Measurements from ENCODE around the gene DNAJC5G.

The DNAJC5G gene, protein sequence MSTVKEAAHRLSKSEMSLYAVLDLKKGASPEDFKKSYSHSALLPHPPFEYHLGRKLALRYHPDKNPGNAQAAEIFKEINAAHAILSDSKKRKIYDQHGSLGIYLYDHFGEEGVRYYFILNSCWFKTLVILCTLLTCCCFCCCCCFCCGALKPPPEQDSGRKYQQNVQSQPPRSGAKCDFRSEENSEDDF

DNA sequence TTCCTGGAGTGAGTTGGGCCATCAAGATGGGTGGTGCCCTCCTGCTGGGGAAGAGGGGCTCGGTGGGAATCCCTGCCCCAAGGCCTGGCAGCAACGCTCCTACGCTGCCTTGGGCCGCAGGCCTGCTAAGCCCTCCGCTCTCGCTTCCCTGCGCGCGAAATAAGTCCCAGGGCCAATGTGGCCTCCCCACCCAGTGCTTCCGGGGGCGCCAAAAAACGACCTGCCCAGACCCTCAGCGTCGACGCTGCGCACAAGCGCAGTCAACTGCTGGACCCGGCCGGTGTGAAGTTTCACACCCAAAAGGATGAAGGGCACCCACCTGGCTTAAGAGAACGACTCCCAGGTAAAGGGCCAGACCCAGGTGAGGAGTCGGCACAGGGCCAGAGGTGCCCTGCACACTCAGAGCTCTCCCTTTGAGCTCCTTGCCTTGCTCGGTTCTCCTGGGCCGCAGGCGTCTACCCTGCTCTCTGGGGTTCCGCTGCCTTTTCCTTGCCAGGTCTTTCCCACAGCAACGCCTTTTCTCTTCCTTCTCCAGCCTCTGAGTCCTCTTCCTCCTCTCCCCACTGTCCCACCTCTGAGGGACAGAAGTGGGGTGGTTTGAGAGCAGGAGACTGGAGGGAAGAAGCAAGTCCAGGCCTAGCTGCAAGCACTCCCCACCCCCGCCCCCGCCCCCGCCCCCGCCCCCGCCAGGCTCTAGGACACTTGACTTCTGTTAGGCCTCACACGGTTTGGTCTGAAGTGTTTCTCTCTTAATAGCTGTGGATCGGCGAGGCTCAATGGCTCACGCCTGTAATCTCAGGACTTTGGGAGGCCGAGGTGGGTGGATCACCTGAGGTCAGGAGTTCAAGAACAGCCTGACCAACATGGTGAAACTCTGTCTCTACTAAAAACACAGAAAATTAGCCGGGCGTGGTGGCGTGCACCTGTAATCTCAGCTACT lies at the start of gene DNAJC5G:
Gene DNAJC5G, plus strand, starts transcription at position 223 of the 940 bp plus-strand sequence. CDS start 1,296 bp downstream, outside the sequence.
- in situ Hi-C loops (cut with MboI; ENCODE audit: low sequenced_read_pairs), result no loop called here

DNA sequence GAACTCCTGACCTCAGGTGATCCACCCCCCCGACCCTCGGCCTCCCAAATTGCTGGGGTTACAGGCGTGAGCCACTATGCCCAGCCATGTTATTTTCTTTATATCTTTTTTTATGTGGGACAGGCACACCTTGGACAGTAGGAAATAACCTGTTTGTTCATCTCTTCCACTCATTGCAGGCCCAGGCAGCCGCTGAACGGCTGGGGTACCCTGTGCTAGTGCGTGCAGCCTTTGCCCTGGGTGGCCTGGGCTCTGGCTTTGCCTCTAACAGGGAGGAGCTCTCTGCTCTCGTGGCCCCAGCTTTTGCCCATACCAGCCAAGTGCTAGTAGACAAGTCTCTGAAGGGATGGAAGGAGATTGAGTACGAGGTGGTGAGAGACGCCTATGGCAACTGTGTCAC lies 49.7 kb upstream of the DNAJC5G start:
- in situ Hi-C loops (cut with MboI; ENCODE audit: low sequenced_read_pairs), result no loop called here

DNA sequence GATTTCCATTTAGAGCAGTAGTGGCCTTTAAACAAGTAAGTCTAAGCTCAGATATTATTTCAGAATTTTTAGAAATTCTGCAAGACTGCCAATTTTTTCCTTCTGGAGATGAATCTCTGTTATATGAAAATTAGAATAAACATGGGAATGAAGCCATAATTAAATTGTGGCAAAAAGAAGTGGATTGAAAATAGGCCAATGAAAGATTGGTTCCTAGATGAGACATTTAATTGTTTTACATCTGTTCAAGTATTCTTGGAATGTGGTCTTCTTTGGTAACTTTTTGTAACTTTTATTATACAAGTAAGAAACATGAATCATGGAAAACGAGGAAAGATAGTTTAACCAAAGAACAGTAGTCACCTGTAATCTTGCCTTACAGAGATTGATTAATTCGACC lies 47.7 kb upstream of the DNAJC5G start:
- in situ Hi-C loops (cut with MboI; ENCODE audit: low sequenced_read_pairs), result no loop called here

DNA sequence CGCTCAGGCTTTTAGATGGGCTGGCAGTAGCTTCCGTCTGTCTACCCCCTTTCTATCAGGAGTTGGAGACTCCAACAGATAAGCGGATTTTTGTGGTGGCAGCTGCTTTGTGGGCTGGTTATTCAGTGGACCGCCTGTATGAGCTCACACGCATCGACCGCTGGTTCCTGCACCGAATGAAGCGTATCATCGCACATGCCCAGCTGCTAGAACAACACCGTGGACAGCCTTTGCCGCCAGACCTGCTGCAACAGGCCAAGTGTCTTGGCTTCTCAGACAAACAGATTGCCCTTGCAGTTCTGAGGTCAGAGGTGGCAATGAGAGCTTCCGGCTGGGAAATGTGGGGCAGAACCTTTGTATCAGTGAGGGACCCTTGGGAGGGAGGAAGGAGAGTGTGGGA lies 43.3 kb upstream of the DNAJC5G start:
- in situ Hi-C loops (cut with MboI; ENCODE audit: low sequenced_read_pairs), result no loop called here

DNA sequence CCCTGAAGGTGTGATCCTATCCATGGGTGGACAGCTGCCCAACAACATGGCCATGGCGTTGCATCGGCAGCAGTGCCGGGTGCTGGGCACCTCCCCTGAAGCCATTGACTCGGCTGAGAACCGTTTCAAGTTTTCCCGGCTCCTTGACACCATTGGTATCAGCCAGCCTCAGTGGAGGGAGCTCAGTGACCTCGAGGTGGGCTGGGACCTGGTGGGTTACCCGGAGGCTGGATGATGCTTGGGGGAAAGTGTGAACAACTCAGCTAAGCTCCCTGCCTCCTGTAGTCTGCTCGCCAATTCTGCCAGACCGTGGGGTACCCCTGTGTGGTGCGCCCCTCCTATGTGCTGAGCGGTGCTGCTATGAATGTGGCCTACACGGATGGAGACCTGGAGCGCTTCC lies 41.9 kb upstream of the DNAJC5G start:
- in situ Hi-C loops (cut with MboI; ENCODE audit: low sequenced_read_pairs), result no loop called here

DNA sequence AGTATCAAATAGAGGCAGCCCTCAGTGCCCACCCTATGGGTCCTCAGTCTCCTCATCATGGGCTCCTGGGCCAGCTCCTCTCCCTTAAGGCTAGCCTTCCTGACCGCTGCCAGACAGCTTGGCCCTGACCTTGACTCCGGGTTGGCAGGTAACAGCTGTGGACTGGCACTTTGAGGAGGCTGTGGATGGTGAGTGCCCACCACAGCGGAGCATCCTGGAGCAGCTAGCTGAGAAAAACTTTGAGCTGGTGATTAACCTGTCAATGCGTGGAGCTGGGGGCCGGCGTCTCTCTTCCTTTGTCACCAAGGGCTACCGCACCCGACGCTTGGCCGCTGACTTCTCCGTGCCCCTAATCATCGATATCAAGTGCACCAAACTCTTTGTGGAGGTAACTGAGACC lies 39.1 kb upstream of the DNAJC5G start:
- in situ Hi-C loops (cut with MboI; ENCODE audit: low sequenced_read_pairs), result no loop called here

DNA sequence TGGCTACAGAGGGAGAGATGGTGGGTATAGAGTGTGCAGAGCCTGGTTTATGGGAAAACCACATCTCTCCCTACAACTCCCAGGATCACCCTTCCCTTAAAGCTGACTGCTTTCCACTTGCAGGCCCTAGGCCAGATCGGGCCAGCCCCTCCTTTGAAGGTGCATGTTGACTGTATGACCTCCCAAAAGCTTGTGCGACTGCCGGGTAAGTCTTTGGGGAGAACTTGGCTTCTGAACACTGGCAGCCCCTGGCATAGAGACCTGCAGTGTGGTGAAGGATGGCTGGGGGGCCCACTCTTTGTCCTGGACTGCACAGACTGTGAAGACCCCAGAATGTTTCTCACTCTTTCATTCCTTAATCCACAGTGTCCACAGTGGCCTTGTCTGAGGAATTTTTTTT lies 38.6 kb upstream of the DNAJC5G start:
- in situ Hi-C loops (cut with MboI; ENCODE audit: low sequenced_read_pairs), result no loop called here

DNA sequence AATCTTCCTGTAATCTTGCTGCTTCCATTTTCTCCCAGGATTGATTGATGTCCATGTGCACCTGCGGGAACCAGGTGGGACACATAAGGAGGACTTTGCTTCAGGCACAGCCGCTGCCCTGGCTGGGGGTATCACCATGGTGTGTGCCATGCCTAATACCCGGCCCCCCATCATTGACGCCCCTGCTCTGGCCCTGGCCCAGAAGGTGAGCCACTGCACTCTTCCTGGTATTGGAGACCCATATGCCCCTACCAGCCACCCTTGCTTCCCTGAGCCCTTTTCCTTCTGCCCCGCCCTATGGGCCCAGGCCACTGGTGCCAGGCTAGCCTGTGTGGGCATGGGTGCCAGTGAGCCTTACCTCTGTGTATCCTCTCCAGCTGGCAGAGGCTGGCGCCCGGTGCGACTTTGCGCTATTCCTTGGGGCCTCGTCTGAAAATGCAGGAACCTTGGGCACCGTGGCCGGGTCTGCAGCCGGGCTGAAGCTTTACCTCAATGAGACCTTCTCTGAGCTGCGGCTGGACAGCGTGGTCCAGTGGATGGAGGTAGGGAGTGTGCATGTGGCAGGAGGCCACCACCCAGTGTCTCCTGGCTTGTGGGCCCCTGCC lies 37.8 kb upstream of the DNAJC5G start:
- in situ Hi-C loops (cut with MboI; ENCODE audit: low sequenced_read_pairs), result no loop called here

DNA sequence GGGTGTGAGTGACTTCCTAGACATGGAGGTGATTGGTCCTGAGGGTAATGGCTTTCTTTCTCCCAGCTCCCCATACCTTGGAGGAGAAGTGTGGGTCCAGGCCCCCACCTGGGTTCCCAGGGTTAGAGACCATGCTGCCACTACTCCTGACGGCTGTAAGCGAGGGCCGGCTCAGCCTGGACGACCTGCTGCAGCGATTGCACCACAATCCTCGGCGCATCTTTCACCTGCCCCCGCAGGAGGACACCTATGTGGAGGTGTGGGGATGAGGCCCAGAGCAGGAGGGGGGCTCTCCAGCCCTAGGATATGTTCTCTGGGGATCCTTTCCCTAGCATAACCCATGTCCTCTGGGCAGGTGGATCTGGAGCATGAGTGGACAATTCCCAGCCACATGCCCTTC lies 36.3 kb upstream of the DNAJC5G start:
- in situ Hi-C loops (cut with MboI; ENCODE audit: low sequenced_read_pairs), result no loop called here

DNA sequence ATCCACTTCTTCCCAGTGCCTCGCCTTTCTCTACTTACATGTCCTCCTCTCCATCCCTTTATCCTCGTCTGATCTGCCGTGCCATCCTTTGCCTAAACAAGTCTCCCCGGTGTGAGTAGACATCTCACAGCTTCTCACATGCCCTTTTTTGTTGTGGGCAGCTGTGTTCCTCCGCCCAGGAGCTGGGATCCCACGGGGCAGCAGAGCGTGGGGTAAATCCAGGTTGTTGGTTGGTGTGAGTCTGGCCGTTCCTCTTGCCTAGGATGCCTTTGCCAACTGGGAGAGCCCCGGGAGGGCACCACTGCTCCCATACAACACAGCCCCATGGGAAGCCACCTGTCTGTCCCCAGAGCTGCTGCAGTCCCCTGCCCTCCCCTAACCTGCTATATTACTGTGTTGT lies 34.8 kb upstream of the DNAJC5G start:
- in situ Hi-C loops (cut with MboI; ENCODE audit: low sequenced_read_pairs), result no loop called here

DNA sequence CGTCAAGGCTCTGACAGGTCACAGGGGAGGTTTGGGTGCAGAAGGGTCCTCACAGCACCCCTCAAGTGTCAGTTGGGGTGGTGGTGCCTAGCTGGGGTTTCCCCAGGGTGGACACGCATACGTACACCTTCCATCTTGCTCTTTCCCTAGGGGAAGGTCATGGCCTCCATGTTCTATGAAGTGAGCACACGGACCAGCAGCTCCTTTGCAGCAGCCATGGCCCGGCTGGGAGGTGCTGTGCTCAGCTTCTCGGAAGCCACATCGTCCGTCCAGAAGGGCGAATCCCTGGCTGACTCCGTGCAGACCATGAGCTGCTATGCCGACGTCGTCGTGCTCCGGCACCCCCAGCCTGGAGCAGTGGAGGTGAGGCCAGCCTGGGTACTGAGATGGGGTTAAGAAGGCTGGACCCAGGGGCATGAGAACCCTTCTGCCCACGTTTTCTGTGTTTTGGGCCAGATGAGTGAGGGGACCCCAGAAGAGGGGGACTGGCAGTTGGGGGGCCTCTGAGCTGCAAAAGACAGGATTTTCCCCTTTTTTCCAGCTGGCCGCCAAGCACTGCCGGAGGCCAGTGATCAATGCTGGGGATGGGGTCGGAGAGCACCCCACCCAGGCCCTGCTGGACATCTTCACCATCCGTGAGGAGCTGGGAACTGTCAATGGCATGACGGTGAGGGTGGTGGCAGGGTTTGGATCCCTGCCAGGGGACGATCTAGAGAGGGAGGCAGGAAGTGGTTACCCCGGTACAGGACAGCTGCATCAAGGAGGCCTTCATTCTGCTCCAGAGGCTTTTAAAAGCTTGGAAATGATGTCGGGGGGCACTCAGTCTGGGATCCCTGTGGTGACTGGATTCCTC lies 33.2 kb upstream of the DNAJC5G start:
- in situ Hi-C loops (cut with MboI; ENCODE audit: low sequenced_read_pairs), result no loop called here

DNA sequence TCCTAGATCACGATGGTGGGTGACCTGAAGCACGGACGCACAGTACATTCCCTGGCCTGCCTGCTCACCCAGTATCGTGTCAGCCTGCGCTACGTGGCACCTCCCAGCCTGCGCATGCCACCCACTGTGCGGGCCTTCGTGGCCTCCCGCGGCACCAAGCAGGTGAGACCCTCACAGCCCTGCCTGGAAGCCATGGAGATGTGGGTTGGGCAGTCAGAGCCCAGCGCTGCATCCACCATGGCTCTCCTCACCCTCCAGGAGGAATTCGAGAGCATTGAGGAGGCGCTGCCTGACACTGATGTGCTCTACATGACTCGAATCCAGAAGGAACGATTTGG lies 32.6 kb upstream of the DNAJC5G start:
- in situ Hi-C loops (cut with MboI; ENCODE audit: low sequenced_read_pairs), result no loop called here

DNA sequence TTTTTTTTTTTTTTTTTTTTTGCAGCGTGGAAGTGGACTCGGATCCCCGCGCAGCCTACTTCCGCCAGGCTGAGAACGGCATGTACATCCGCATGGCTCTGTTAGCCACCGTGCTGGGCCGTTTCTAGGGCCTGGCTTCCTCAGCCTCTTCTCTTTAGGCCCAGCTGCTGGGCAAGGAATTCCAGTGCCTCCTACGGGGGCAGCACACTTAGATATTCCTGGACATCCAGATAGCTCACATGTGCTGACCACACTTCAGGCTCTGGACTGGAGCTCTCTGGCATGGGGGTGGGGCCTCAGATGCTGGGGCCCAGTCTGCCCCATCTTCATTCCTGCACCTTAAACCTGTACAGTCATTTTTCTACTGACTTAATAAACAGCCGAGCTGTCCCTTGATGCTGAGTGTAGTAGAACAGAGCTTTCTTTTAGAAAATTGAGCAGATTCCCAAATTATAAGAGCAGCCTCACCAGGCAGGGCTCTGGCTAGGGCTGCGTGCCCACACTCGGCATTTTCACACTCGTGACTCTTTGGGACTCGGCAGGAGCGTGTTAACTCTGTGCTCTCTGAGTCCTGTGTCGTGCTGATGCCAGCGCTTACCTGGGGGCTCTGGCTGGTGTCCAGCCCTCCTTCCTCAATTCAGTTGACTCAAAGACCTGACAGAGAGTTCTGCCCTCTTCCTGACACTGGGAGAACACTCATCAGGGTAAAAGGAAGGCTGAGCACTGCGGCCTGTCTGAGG lies 31.7 kb upstream of the DNAJC5G start:
- in situ Hi-C loops (cut with MboI; ENCODE audit: low sequenced_read_pairs), result no loop called here

DNA sequence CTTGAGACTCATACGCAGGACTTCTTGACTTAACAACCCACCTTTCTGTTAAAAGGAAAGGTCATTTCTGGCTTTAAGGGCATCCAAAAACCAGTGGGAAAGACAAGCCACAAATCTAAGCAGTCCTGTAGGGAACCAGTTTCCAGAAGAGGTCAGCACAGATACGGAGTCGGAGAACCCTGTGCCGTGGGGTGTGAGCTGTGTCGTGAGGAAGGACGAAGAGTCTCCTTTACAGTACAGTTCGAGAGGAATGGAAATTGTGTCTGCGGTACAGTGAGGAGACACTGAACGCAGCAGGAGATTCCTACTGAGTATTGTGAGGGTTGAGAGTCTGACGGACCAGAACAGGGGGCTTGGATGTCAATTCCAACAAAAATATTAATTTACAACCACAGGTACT lies 30.1 kb upstream of the DNAJC5G start:
- in situ Hi-C loops (cut with MboI; ENCODE audit: low sequenced_read_pairs), result no loop called here

DNA sequence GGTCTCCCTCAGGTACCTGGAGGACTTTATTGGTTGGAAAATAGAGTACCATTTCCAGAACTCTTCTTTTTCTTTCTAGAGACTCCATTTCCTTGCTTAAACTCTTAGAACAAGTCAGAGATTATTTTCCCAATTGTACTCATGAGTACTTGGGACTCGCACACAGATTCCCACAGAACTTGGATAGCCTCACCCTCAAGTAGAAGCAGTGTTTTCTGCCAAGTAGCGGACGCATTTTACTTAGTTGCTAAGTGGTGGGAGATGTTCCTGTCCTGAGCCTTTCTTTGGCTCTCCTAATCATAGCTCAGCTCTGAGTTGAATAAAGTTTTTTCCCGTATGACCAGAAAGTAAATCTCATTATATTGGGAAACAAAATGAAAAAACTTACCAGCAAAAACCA lies 29.6 kb upstream of the DNAJC5G start:
- in situ Hi-C loops (cut with MboI; ENCODE audit: low sequenced_read_pairs), result no loop called here

DNA sequence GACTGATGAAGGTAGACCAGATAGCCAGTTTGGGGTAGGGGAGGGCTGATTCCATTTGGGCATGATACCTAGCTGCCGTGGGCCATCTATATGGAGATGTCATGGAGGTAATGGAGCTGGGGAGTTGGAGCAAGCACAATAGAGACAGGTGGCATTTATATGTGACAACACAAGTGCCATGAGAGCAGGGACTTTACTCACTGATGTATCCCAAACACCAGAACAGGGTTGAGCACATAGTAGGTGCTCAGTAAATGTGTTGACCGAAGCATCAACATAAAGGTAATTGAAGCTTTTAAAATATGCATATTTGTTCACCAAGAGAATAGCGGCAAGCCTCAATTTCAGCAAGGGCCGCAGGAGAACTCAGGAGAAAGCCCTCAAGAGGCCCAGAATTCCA lies 27.3 kb upstream of the DNAJC5G start:
- in situ Hi-C loops (cut with MboI; ENCODE audit: low sequenced_read_pairs), result no loop called here

DNA sequence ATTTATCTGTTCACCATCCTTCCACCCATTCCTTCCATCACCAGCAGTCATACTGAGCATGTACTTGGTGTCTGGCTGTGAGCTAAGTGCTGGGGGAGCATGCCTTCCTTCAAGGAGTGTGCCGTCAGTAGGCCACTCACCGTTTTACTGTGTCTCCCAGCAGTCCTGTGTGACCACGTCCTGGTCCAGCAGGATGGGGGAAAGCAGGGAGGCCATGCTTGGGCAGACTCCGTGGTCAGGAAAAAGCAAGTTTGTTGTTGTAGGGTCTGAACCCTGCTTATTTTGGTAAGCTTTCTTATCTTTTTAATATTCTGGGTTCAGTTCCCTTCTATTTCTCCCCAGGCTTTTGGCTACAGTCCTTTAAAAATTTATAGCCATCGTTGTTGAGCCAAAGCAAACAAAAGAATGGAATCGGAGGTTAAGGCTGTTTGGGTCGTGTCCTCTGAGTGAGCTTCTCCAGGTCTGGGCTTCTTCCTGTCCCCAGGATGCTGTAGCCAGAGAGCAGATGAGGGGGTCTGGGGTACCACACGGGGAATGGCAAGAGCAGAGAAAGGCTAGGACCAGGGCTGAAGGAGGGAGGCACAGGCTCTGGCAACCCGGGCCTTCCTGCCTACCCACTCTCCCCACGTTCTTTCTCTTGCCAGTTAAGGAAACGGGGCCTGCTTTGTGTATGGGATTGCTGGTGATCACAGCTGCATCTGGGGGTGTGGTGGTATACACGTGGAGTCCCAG lies 25.9 kb upstream of the DNAJC5G start:
- in situ Hi-C loops (cut with MboI; ENCODE audit: low sequenced_read_pairs), result no loop called here

DNA sequence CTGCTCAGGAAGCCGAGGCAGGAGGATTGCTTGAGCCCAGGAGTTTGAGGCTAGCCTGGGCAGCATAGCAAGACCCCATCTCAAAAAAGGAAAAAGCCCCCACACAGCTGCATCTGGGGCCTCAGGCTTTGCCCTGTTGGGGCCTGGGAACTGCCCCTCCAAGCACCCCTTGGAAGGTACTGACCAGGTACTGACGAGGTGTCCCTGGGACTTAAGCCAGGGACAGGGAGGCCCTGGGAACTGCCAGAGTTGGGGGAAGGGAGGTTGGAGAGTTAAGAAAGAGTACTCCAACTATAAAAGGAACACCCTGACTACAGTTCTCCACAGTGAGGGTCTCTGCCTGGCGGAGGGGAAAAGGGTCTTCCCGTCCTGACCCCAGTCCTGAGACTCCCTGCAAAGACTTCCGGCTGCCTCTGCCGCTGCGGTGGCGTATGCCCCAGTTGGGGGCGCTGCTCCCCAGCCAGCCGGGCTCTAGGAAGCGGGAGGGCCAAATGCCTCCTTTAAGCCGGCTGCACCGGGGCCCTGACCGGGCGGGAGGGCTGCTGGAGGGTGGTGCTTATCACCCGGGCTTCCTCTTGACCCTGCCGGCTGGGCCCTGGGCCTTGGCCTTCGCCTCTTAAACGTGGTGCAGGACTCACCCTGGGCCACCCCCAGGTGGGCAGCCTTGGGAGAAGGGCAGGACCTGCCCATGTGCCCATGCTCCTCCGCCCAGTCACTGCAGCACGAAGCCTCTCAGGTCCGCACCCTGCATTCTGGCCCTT lies 25.2 kb upstream of the DNAJC5G start:
- in situ Hi-C loops (cut with MboI; ENCODE audit: low sequenced_read_pairs), result no loop called here
